SK-N-SH (cell line): ENCODE data around the gene ING5. TPM values are rescaled to one million over a fixed set of nuclear protein-coding genes. Genes with fewer than 3 reads are reported as not detected.
A peak's percentile ranks its signal among the peaks of the same experiment; 100 is the strongest.

ENCODE experiments used
- CTCF ChIA-PET: fragments of 300-600, 350-600 bp; formaldehyde crosslinking; extraction: SDS; loops from one replicate; lab custom pipeline; 2021; lab: Yijun Ruan, JAX
- POLR2A ChIA-PET: fragments of 350-600 bp; sonication (Branson Sonifier 250); formaldehyde crosslinking; extraction: SDS; loops from one replicate; lab custom pipeline; 2020; ENCODE audit warnings: antibody characterized with exemption, inconsistent platforms; lab: Yijun Ruan, JAX
- DNase-seq: peaks from one replicate; pipeline ENCODE4 v3.0.0; 2012
- H2AFZ ChIP-seq: fragments of 200-600 bp; sonication (generic); 2 replicates; pipeline ENCODE4 v1.8.1; 2016; ENCODE audit warnings: antibody characterized with exemption, mild to moderate bottlenecking, low read depth
- H3F3A ChIP-seq: fragments of 200-600 bp; sonication (generic); replicated peaks from 2 replicates; pipeline ENCODE3; 2016; ENCODE audit warnings: antibody characterized with exemption, mild to moderate bottlenecking; ENCODE audit not compliant: insufficient read depth
- H3K27ac ChIP-seq, 2 experiments: fragments of 200-500 bp in 1 of 2; fragments of 200-600 bp in 1 of 2; sonication (Bioruptor generic) in 1 of 2; sonication (generic), shearing (Covaris generic) in 1 of 2; 2 replicates each; pipeline versions ENCODE4 v1.5.1 to v1.6.1; 2014 to 2016; ENCODE audit warnings: low read depth in 2 of 2, inconsistent platforms in 1 of 2, low read length in 1 of 2, mild to moderate bottlenecking in 1 of 2, mixed read lengths in 1 of 2
- H3K27me3 ChIP-seq: fragments of 200-600 bp; sonication (generic), shearing (Covaris generic); 2 replicates; pipeline ENCODE4 v1.6.1; 2016; ENCODE audit warnings: mixed run types; ENCODE audit not compliant: insufficient read depth
- H3K36me3 ChIP-seq, 2 experiments: fragments of 200-500 bp in 1 of 2; fragments of 200-600 bp in 1 of 2; sonication (Bioruptor generic) in 1 of 2; sonication (generic) in 1 of 2; replicated peaks in 1 of 2; 2 replicates each; pipeline versions ENCODE3 to v1.5.1; 2014 to 2016; ENCODE audit warnings: low read length in 1 of 2, mild to moderate bottlenecking in 1 of 2; ENCODE audit not compliant: insufficient read depth in 2 of 2, control insufficient read depth in 1 of 2
- H3K4me1 ChIP-seq, 2 experiments: fragments of 200-500 bp in 1 of 2; fragments of 200-600 bp in 1 of 2; sonication (Bioruptor generic) in 1 of 2; sonication (generic), shearing (Covaris generic) in 1 of 2; 2 replicates each; pipeline versions ENCODE4 v1.5.1 to v1.6.1; 2014 to 2016; ENCODE audit warnings: low read depth in 1 of 2, low read length in 1 of 2, mixed run types in 1 of 2; ENCODE audit not compliant: insufficient read depth in 2 of 2, control insufficient read depth in 1 of 2
- H3K4me2 ChIP-seq: fragments of 200-600 bp; sonication (generic), shearing (Covaris generic); 2 replicates; pipeline ENCODE4 v1.6.1; 2017; ENCODE audit warnings: mixed run types
- H3K4me3 ChIP-seq, 2 experiments: fragments of 200-500 bp in 1 of 2; fragments of 200-600 bp in 1 of 2; sonication (Bioruptor generic) in 1 of 2; sonication (generic), shearing (Covaris generic) in 1 of 2; 2 replicates each; pipeline versions ENCODE4 v1.5.1 to v1.8.1; 2014 to 2016; ENCODE audit warnings: low read depth in 2 of 2, inconsistent platforms in 1 of 2, low read length in 1 of 2, mild to moderate bottlenecking in 1 of 2, mixed read lengths in 1 of 2, moderate library complexity in 1 of 2
- H3K79me2 ChIP-seq: fragments of 200-600 bp; sonication (generic); 2 replicates; pipeline ENCODE4 v1.8.1; 2017; ENCODE audit warnings: mild to moderate bottlenecking; ENCODE audit not compliant: insufficient read depth
- H3K9ac ChIP-seq: fragments of 200-600 bp; sonication (generic); 2 replicates; pipeline ENCODE4 v1.6.1; 2017; ENCODE audit warnings: mixed run types
- H3K9me2 ChIP-seq: fragments of 200-600 bp; sonication (generic); 2 replicates; pipeline ENCODE4 v1.6.1; 2017; ENCODE audit warnings: mixed run types
- H3K9me3 ChIP-seq: fragments of 200-600 bp; sonication (generic); 2 replicates; pipeline ENCODE4 v1.6.1; 2017; ENCODE audit warnings: mixed run types, mild to moderate bottlenecking, moderate library complexity
- H4K20me1 ChIP-seq: fragments of 200-600 bp; sonication (generic); 2 replicates; pipeline ENCODE4 v1.6.1; 2017; ENCODE audit warnings: mild to moderate bottlenecking, mixed run types; ENCODE audit not compliant: insufficient read depth
- CTCF ChIP-seq: fragments of 200-600 bp; sonication (generic); IDR thresholded peaks from 2 replicates; pipeline ENCODE4 v1.6.1; 2017; ENCODE audit warnings: antibody characterized with exemption, mild to moderate bottlenecking, moderate library complexity
- ELF1 ChIP-seq: IDR thresholded peaks from 2 replicates; pipeline ENCODE4 v1.4.0; 2012
- EP300 ChIP-seq, 2 experiments: IDR thresholded peaks; 2 replicates each; pipeline versions ENCODE4 v1.4.0 to v1.6.1; 2012; ENCODE audit warnings: borderline replicate concordance in 1 of 2, low read depth in 1 of 2, low read length in 1 of 2
- FOSL2 ChIP-seq: IDR thresholded peaks from 2 replicates; pipeline ENCODE4 v1.4.0; 2012; ENCODE audit warnings: low read depth, mild to moderate bottlenecking, moderate library complexity, borderline replicate concordance
- FOXJ3 ChIP-seq: sonication (generic); formaldehyde crosslinking; IDR thresholded peaks from 2 replicates; pipeline ENCODE4 v1.5.1; 2020; ENCODE audit warnings: mild to moderate bottlenecking, missing genetic modification reagents
- FOXM1 ChIP-seq: IDR thresholded peaks from 2 replicates; pipeline ENCODE4 v1.4.0; 2012; ENCODE audit warnings: low read depth, mild to moderate bottlenecking
- GATA2 ChIP-seq: sonication (generic); formaldehyde crosslinking; IDR thresholded peaks from 2 replicates; pipeline ENCODE4 v1.5.0; 2020; ENCODE audit warnings: mild to moderate bottlenecking, missing genetic modification reagents
- IRF3 ChIP-seq: fragments of 150-350 bp; IDR thresholded peaks from 2 replicates; pipeline ENCODE4 v1.6.1; 2016; ENCODE audit warnings: mild to moderate bottlenecking, low read depth, low read length
- JUND ChIP-seq: IDR thresholded peaks from 2 replicates; pipeline ENCODE4 v1.4.0; 2012
- MXI1 ChIP-seq: IDR thresholded peaks from 2 replicates; pipeline ENCODE4 v1.6.1; 2012; ENCODE audit warnings: mild to moderate bottlenecking, low read depth, low read length, improper control_type of control experiment
- NFIC ChIP-seq: IDR thresholded peaks from 2 replicates; pipeline ENCODE4 v1.4.0; 2012; ENCODE audit warnings: borderline replicate concordance
- NRF1 ChIP-seq: IDR thresholded peaks from 2 replicates; pipeline ENCODE4 v1.6.1; 2012; ENCODE audit warnings: low read depth, mild to moderate bottlenecking, low read length
- PBX3 ChIP-seq: IDR thresholded peaks from 2 replicates; pipeline ENCODE4; 2012
- POLR2AphosphoS5 ChIP-seq: IDR thresholded peaks from 2 replicates; pipeline ENCODE4 v1.6.1; 2012; ENCODE audit warnings: low read depth, low read length
- RAD21 ChIP-seq: IDR thresholded peaks from 2 replicates; pipeline ENCODE4 v1.6.1; 2012; ENCODE audit warnings: mild to moderate bottlenecking, low read length
- RCOR1 ChIP-seq: fragments of 150-350 bp; IDR thresholded peaks from 2 replicates; pipeline ENCODE4 v1.6.1; 2017; ENCODE audit warnings: antibody characterized with exemption, low read length
- REST ChIP-seq: IDR thresholded peaks from 2 replicates; pipeline ENCODE4 v1.6.1; 2012; ENCODE audit warnings: mild to moderate bottlenecking, low read depth, low read length, moderate library complexity
- SIN3A ChIP-seq: IDR thresholded peaks from 2 replicates; pipeline ENCODE4 v1.6.1; 2012; ENCODE audit warnings: low read depth, mild to moderate bottlenecking, low read length, moderate library complexity, borderline replicate concordance
- USF1 ChIP-seq: IDR thresholded peaks from 2 replicates; pipeline ENCODE4 v1.4.0; 2012; ENCODE audit warnings: low read depth, borderline replicate concordance
- YY1 ChIP-seq: IDR thresholded peaks from 2 replicates; pipeline ENCODE4 v1.4.0; 2012; ENCODE audit warnings: low read depth, mild to moderate bottlenecking
- ZBTB33 ChIP-seq: IDR thresholded peaks from 2 replicates; pipeline ENCODE4 v1.4.0; 2012; ENCODE audit warnings: low read depth, borderline replicate concordance
- WGBS: methylation state at CpG from one replicate; pipeline ENCODE4 v1.1.6; 2017; ENCODE audit warnings: low lambda C conversion rate; 5-methylcytosine and 5-hydroxymethylcytosine counted together
- polyA plus RNA-seq, 3 experiments: library from polyadenylated mRNA; depleted of rRNA; stranded (reverse); fragments of >200 nt; gene quantifications; 2 replicates each; pipeline ENCODE4 v1.2.3, GENCODE V29; 2012

ING5 gene
- polyA plus RNA-seq, 1 of the 3 experiments (the other 2 are of a cell fraction): 56.3 TPM

GRCh38 chr2:241764275-241765241 lies 62.7 kb downstream of the ING5 start:
- Histone ChIP-seq H3K4me1 (peaks cover 0 to 39% of the 10 kb centered on the region in 2 experiments; a peak in 1 of 4 replicates), H4K20me1 (no peaks in the 10 kb centered on the region), H3K4me3 (no peak overlapping the region), H2AFZ (no peak overlapping the region), H3K79me2 (no peaks in the 10 kb centered on the region), H3F3A (peaks cover 5% of the 10 kb centered on the region), H3K27ac (peak overlapping the region in 1 of 2 experiments; percentile 71; a peak in 1 of 4 replicates), H3K36me3 (peaks cover 7 to 8% of the 10 kb centered on the region in 2 experiments), H3K27me3 (no peaks in the 10 kb centered on the region), H3K9ac (no peak overlapping the region), H3K9me3 (no peaks in the 10 kb centered on the region), H3K4me2 (no peak overlapping the region), H3K9me2 (no peaks in the 10 kb centered on the region)
- CTCF ChIA-PET: interaction anchor here (0.6 to 2.5 kb wide), 9 partner anchors 8 to 114 kb away, joined by 3 to 13 read pairs (median 4); partner anchors contain the start of genes D2HGDH and GAL3ST2
- POLR2A ChIA-PET: interaction anchor here (1.1 kb wide), 1 partner anchor 39 kb away, joined by 3 read pairs; no protein-coding TSS in a partner anchor
- peak; percentile 64 for DNase-seq
- WGBS: 92% methylated on average over 13 of the region's 27 CpGs
- no peak for TF ChIP-seq CTCF
- TF ChIP-seq FOXM1: no peak
- TF ChIP-seq NFIC: no peak
- TF ChIP-seq NRF1: no peak
- no peak for TF ChIP-seq FOSL2
- TF ChIP-seq PBX3: no peak
- no peak for TF ChIP-seq ELF1
- TF ChIP-seq JUND: no peak
- TF ChIP-seq ZBTB33: no peak
- no peak for TF ChIP-seq IRF3
- no peak for TF ChIP-seq SIN3A
- no peak for TF ChIP-seq POLR2AphosphoS5
- no peak for TF ChIP-seq MXI1
- peak in 1 of 2 experiments; percentile 19; a peak in 1 of 4 replicates for TF ChIP-seq EP300 (IDR thresholded peaks at IDR 0.05; ENCODE audit: borderline replicate concordance in 1 of 2, low read depth in 1 of 2, low read length in 1 of 2)
- TF ChIP-seq RAD21: peak; percentile 29; the same call in 1 of the 2 replicates
- TF ChIP-seq REST: no peak
- no peak for TF ChIP-seq GATA2 (CRISPR knock-in tag)
- TF ChIP-seq USF1: no peak
- no peak for TF ChIP-seq RCOR1
- TF ChIP-seq YY1: no peak
- 0 out of 2 replicates have a peak, but pooled peaks have one; percentile 39 for TF ChIP-seq FOXJ3 (CRISPR knock-in tag)
